ENCODE data around the gene GSX2.
"Not testable (repeated sequence)": the region's sequence is repeated elsewhere in the genome, so short reads cannot be mapped to it uniquely, and the experiment has no call there.

Gene GSX2

DNA sequence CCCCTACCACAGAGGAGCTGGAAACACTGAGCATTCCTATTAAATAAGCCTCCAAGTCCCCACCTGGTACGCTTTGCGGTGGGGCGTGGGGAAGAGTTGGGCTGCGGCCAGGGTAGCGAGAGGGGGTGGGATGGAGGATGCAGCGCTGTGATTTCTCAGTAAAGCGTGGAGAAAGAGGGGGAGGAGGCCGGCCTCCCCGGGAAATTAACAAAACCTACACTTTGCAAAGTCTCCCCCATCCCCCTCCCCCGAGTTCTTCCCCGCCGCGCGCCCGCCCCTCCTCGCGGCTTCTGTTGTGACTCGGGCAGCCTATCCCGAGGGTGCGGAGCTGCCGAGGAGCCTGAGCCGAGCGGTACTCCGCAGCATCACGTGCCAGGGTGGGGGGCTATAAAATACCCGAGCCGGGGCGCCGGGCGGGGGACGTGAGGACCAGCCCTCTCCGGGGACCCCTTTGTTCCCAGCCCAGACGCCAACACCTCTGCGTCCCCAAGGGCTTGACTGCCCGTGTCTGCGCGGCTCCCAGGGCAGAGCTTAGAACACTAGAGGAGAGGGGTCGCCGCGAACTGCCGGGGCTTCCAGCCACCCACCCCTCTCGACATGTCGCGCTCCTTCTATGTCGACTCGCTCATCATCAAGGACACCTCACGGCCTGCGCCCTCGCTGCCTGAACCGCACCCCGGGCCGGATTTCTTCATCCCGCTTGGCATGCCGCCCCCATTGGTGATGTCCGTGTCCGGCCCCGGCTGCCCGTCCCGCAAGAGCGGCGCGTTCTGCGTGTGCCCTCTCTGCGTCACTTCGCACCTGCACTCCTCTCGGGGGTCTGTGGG is at the start of gene GSX2:
GSX2 (plus strand) TSS at position 416 of the 827 bp plus-strand sequence; CDS start at position 598, 182 bp downstream.
- DNase-seq (ENCODE audit: low spot score): no peak
- Histone ChIP-seq H3K4me3 (ENCODE audit: severe bottlenecking) (peak within 1 kb of the TSS; percentile 23), H3K27ac (ENCODE audit: poor library complexity, severe bottlenecking) (no peak within 1 kb of the TSS), H3K36me3 (ENCODE audit: low read depth) (no peaks in the 10 kb centered on the region), H3K9me3 (ENCODE audit: severe bottlenecking) (no peaks in the 10 kb centered on the region), H3K4me1 (ENCODE audit: insufficient read depth, poor library complexity, severe bottlenecking) (no peaks in the 10 kb centered on the region), H3K27me3 (ENCODE audit: insufficient read depth, poor library complexity, severe bottlenecking) (peaks cover 64% of the 10 kb centered on the region)
- ATAC-seq (ENCODE audit: low read depth): peak; percentile 26
- TF ChIP-seq, protein P1, sequence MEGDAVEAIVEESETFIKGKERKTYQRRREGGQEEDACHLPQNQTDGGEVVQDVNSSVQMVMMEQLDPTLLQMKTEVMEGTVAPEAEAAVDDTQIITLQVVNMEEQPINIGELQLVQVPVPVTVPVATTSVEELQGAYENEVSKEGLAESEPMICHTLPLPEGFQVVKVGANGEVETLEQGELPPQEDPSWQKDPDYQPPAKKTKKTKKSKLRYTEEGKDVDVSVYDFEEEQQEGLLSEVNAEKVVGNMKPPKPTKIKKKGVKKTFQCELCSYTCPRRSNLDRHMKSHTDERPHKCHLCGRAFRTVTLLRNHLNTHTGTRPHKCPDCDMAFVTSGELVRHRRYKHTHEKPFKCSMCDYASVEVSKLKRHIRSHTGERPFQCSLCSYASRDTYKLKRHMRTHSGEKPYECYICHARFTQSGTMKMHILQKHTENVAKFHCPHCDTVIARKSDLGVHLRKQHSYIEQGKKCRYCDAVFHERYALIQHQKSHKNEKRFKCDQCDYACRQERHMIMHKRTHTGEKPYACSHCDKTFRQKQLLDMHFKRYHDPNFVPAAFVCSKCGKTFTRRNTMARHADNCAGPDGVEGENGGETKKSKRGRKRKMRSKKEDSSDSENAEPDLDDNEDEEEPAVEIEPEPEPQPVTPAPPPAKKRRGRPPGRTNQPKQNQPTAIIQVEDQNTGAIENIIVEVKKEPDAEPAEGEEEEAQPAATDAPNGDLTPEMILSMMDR (IDR thresholded peaks at IDR 0.05; ENCODE audit: poor library complexity, severe bottlenecking): no peak

- H3K27me3 ChIP-seq (ENCODE audit: insufficient read depth, poor library complexity, severe bottlenecking): no peaks in the 10 kb centered on the region
- H3K4me3 ChIP-seq (ENCODE audit: severe bottlenecking): no peak overlapping the region
- TF ChIP-seq, protein P1 (IDR thresholded peaks at IDR 0.05; ENCODE audit: poor library complexity, severe bottlenecking): no peak
- ATAC-seq (ENCODE audit: low read depth) (peak; percentile 91), DNase-seq (ENCODE audit: low spot score) (no peak)
- H3K4me1 ChIP-seq (ENCODE audit: insufficient read depth, poor library complexity, severe bottlenecking): peaks cover 12% of the 10 kb centered on the region
- peak overlapping the region; percentile 17 for H3K27ac ChIP-seq (ENCODE audit: poor library complexity, severe bottlenecking)
- H3K9me3 ChIP-seq (ENCODE audit: severe bottlenecking): no peaks in the 10 kb centered on the region
- peaks cover 37% of the 10 kb centered on the region for H3K36me3 ChIP-seq (ENCODE audit: low read depth)
These were observed 49.6 kb upstream of the GSX2 start for GRCh38 chr4:54050214-54050904.

DNA sequence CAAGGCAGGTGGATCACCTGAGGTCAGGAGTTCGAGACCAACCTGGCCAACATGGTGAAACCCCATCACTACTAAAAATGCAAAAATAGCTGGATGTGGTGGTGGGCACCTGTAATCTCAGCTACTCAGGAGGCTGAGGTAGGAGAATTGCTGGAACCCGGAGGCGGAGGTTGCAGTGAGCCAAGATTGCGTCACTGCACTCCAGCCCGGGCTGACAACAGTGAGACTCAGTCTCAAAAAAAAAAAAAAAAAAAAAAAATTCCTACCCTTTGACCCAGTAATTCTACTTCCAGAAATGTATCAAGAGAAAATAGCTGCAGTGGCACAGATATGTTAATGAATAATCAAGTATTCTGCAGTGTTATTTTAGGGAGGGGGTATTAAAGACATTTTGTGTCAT is 46.6 kb upstream of the GSX2 start:
- ATAC-seq (ENCODE audit: low read depth): not testable (repeated sequence)
- peaks cover 13% of the 10 kb centered on the region for H3K36me3 ChIP-seq (ENCODE audit: low read depth)

DNA sequence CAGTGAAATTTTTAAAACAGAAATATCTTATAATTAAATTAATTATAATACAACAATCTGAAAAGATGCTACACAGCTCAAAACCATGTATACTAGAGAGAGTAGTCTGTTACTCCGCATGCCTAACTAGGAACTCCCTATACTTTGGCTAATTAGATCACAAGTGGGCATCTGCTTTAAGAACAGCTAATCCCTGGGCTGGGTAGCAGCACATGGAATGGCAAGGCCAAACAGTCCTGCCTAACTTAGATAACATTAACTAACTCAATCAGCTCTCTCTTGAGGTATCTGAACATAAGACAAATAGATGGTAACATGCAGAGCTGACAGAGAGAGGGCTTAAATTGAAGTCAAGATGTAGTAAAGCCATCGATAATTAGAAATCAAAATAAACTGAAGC is 45.5 kb upstream of the GSX2 start:
- ATAC-seq (ENCODE audit: low read depth): no peak
- H3K4me1 ChIP-seq (ENCODE audit: insufficient read depth, poor library complexity, severe bottlenecking): peaks cover 19% of the 10 kb centered on the region
- no peaks in the 10 kb centered on the region for H3K27me3 ChIP-seq (ENCODE audit: insufficient read depth, poor library complexity, severe bottlenecking)
- peaks cover 1% of the 10 kb centered on the region for H3K36me3 ChIP-seq (ENCODE audit: low read depth)
- no peaks in the 10 kb centered on the region for H3K9me3 ChIP-seq (ENCODE audit: severe bottlenecking)
- TF ChIP-seq, protein P1 (IDR thresholded peaks at IDR 0.05; ENCODE audit: poor library complexity, severe bottlenecking): no peak
- no peak overlapping the region for H3K27ac ChIP-seq (ENCODE audit: poor library complexity, severe bottlenecking)
- no peak overlapping the region for H3K4me3 ChIP-seq (ENCODE audit: severe bottlenecking)
- no peak for DNase-seq (ENCODE audit: low spot score)

More for the DNA sequence above, 46.6 kb upstream of the GSX2 start:
- not testable (repeated sequence) for H3K27me3 ChIP-seq (ENCODE audit: insufficient read depth, poor library complexity, severe bottlenecking); H3K27ac ChIP-seq (ENCODE audit: poor library complexity, severe bottlenecking); DNase-seq (ENCODE audit: low spot score); H3K9me3 ChIP-seq (ENCODE audit: severe bottlenecking); H3K4me3 ChIP-seq (ENCODE audit: severe bottlenecking)
- H3K4me1 ChIP-seq (ENCODE audit: insufficient read depth, poor library complexity, severe bottlenecking): peaks cover 13% of the 10 kb centered on the region

GRCh38 chr4:54055494-54055893 is 44.5 kb upstream of the GSX2 start:
- DNase-seq (ENCODE audit: low spot score) (no peak), ATAC-seq (ENCODE audit: low read depth) (no peak)
- no peak overlapping the region for H3K27ac ChIP-seq (ENCODE audit: poor library complexity, severe bottlenecking)
- H3K4me3 ChIP-seq (ENCODE audit: severe bottlenecking): no peak overlapping the region
- H3K27me3 ChIP-seq (ENCODE audit: insufficient read depth, poor library complexity, severe bottlenecking): no peaks in the 10 kb centered on the region
- peaks cover 18% of the 10 kb centered on the region for H3K4me1 ChIP-seq (ENCODE audit: insufficient read depth, poor library complexity, severe bottlenecking)
- TF ChIP-seq, protein P1 (IDR thresholded peaks at IDR 0.05; ENCODE audit: poor library complexity, severe bottlenecking): no peak
- H3K36me3 ChIP-seq (ENCODE audit: low read depth): peaks cover 5% of the 10 kb centered on the region
- no peaks in the 10 kb centered on the region for H3K9me3 ChIP-seq (ENCODE audit: severe bottlenecking)
